SKM-1 treated with dmso at 0.1 percent for 144 hours (cell line): Measurements from ENCODE around the gene ARHGAP15.

ENCODE experiments used
- DNase-seq: peaks from one replicate; lab custom pipeline; 2025; ENCODE audit not compliant: unreplicated experiment; lab: John Stamatoyannopoulos, UW

Gene ARHGAP15

GRCh38 chr2:143477714-143478443 is 348.7 kb downstream of the ARHGAP15 start:
- peak; percentile 20 for DNase-seq

GRCh38 chr2:143480086-143480485 is 350.9 kb downstream of the ARHGAP15 start:
- DNase-seq, result no peak

GRCh38 chr2:143480601-143481236 is 351.5 kb downstream of the ARHGAP15 start:
- DNase-seq, result no peak

- DNase-seq, result no peak
Measured at GRCh38 chr2:143481237-143481623, 352.0 kb downstream of the ARHGAP15 start.

GRCh38 chr2:143481733-143482132 is 352.5 kb downstream of the ARHGAP15 start:
- DNase-seq, result no peak

- DNase-seq, result no peak
Measured at GRCh38 chr2:143482316-143482715, 353.1 kb downstream of the ARHGAP15 start.

GRCh38 chr2:143482771-143483170 is 353.6 kb downstream of the ARHGAP15 start:
- no peak for DNase-seq

GRCh38 chr2:143486976-143487375 is 357.8 kb downstream of the ARHGAP15 start:
- DNase-seq, result no peak

- no peak for DNase-seq
Measured at GRCh38 chr2:143489145-143489544, 359.9 kb downstream of the ARHGAP15 start.

- no peak for DNase-seq
Measured at GRCh38 chr2:143491131-143491530, 361.9 kb downstream of the ARHGAP15 start.

GRCh38 chr2:143493339-143493738 is 364.1 kb downstream of the ARHGAP15 start:
- no peak for DNase-seq

- DNase-seq, result no peak
Measured at GRCh38 chr2:143497726-143498125, 368.5 kb downstream of the ARHGAP15 start.

- no peak for DNase-seq
Measured at GRCh38 chr2:143498496-143498895, 369.3 kb downstream of the ARHGAP15 start.

GRCh38 chr2:143499061-143499460 is 369.8 kb downstream of the ARHGAP15 start:
- no peak for DNase-seq

GRCh38 chr2:143501106-143501676 is 372.0 kb downstream of the ARHGAP15 start:
- no peak for DNase-seq

- no peak for DNase-seq
Measured at GRCh38 chr2:143503280-143503679, 374.1 kb downstream of the ARHGAP15 start.

GRCh38 chr2:143504397-143504796 is 375.2 kb downstream of the ARHGAP15 start:
- no peak for DNase-seq

GRCh38 chr2:143505542-143505941 is 376.3 kb downstream of the ARHGAP15 start:
- DNase-seq, result no peak

- DNase-seq, result peak; percentile 4
Measured at GRCh38 chr2:143513081-143513480, 383.9 kb downstream of the ARHGAP15 start.

- no peak for DNase-seq
Measured at GRCh38 chr2:143514413-143514812, 385.2 kb downstream of the ARHGAP15 start.

GRCh38 chr2:143515318-143515717 is 386.1 kb downstream of the ARHGAP15 start:
- DNase-seq, result no peak

- DNase-seq, result no peak
Measured at GRCh38 chr2:143519521-143519920, 390.3 kb downstream of the ARHGAP15 start.
